ENCODE data around the gene COL18A1. TPM values are rescaled to one million over a fixed set of nuclear protein-coding genes. Genes with fewer than 3 reads are reported as not detected.

The COL18A1 gene
- total and polyA plus RNA-seq, 2 donors (not counting 1 experiment from before 2014, with no cell fraction given): 15.6 to 24.7 TPM

DNA sequence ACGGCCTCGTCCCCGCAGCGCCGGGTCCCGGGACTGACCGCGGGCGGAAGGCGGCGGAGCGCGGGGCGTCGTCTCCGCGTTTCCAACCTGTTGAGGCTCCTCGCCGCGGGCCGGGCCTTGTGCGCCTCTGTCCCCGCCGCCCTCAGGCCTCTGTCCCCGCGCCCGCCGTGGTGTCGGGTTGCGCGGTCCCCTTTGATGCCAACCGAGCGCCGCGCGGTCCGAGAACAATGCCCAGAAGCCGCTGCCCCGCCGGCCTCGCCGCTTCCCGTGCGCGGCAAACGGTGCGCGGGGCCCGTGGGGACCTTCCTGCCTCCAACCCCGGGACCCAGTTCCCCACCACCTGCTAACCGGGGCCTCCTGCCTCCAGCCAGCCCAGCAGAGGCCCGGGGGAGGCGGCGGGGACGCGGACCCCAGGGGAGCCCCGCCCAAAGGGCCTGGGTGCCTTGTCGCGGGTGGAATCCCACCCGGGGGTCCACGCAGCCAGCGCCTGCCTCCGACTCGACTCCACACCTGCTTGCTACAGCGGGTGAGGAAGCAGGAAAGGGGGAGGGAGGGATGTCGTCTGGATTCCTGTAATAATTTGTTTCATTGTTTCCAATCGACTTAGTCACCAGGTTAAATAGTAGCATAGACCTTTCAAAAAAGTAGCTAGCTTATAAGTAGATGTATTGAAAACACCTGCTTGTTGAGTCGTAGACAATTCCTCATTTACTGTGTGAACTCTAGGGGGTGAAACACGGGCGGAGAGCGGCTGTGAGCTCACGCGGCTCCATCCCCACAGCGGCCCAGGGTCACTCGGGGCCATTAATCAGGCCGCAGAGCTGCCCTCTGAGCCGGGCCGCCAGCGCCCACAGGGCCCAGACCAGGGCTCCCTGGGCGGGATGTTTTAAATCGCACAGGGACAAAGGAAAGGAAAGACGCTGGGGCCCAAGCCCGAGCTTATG, 1.1 kb downstream of the COL18A1 start:
- H4K20me1 ChIP-seq (ENCODE audit: control insufficient read depth, insufficient read depth, low read length, poor library complexity, severe bottlenecking): no peaks in the 10 kb centered on the region
- no peak overlapping the region for H3K9ac ChIP-seq (ENCODE audit: low read length)
- TF ChIP-seq, protein P1, sequence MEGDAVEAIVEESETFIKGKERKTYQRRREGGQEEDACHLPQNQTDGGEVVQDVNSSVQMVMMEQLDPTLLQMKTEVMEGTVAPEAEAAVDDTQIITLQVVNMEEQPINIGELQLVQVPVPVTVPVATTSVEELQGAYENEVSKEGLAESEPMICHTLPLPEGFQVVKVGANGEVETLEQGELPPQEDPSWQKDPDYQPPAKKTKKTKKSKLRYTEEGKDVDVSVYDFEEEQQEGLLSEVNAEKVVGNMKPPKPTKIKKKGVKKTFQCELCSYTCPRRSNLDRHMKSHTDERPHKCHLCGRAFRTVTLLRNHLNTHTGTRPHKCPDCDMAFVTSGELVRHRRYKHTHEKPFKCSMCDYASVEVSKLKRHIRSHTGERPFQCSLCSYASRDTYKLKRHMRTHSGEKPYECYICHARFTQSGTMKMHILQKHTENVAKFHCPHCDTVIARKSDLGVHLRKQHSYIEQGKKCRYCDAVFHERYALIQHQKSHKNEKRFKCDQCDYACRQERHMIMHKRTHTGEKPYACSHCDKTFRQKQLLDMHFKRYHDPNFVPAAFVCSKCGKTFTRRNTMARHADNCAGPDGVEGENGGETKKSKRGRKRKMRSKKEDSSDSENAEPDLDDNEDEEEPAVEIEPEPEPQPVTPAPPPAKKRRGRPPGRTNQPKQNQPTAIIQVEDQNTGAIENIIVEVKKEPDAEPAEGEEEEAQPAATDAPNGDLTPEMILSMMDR (IDR thresholded peaks at IDR 0.05): no peak
- TF ChIP-seq EZH2 (IDR thresholded peaks at IDR 0.05; ENCODE audit: borderline replicate concordance, insufficient read depth, low read depth, low read length, poor library complexity, severe bottlenecking): peak; percentile 6
- ChIA-PET CTCF (interaction anchor here (1.0 kb wide), 1 partner anchor 456 kb away, joined by 3 read pairs; no protein-coding TSS in a partner anchor), POLR2A (no interaction called here)
- peaks cover 3% of the 10 kb centered on the region for H3K9me3 Mint-ChIP-seq (ENCODE audit: insufficient read depth)
- H3K27me3 ChIP-seq (replicated peaks in 1 of 4; ENCODE audit: control extremely low read depth in 1 of 4, control insufficient read depth in 3 of 4, insufficient read depth in 4 of 4, low read length in 3 of 4): peaks cover 0 to 60% (median 32%) of the 10 kb centered on the region in 4 experiments
- peaks cover 57% of the 10 kb centered on the region for H3K27me3 Mint-ChIP-seq
- H3K27ac Mint-ChIP-seq: no peak overlapping the region
- intact Hi-C loops (cut with micrococcal nuclease): no loop called here
- peak overlapping the region; percentile 78 for H3K4me2 ChIP-seq (replicated peaks; ENCODE audit: low read depth, low read length, poor library complexity, severe bottlenecking)
- peaks cover 12 to 18% of the 10 kb centered on the region in 2 donors for H3K4me1 ChIP-seq (ENCODE audit: control insufficient read depth in 2 of 2, insufficient read depth in 2 of 2, low read length in 2 of 2)
- H3K4me3 Mint-ChIP-seq: peak overlapping the region; percentile 67
- peaks cover 0 to 28% (median 5%) of the 10 kb centered on the region in 3 donors for H3K9me3 ChIP-seq (ENCODE audit: control extremely low read depth in 1 of 3, control insufficient read depth in 2 of 3, insufficient read depth in 1 of 3, low read length in 2 of 3)
- DNase-seq: no peak
- 12% methylated on average over 74 of the region's 83 CpGs for WGBS (ENCODE audit: insufficient coverage)
- peak overlapping the region in 1 of 5 experiments; percentile 19 for H3K4me3 ChIP-seq (ENCODE audit: control extremely low read depth in 1 of 5, extremely low read depth in 1 of 5, insufficient read depth in 1 of 5, low read depth in 2 of 5, low read length in 4 of 5)
- H3K27ac ChIP-seq (ENCODE audit: low read length in 2 of 2): no peak overlapping the region
- peaks cover 16% of the 10 kb centered on the region for H3K4me1 Mint-ChIP-seq
- H3K79me2 ChIP-seq (ENCODE audit: control insufficient read depth, insufficient read depth, low read length): no peaks in the 10 kb centered on the region
- ATAC-seq (ENCODE audit: low read depth): no peak
- H2AFZ ChIP-seq (ENCODE audit: insufficient read depth, low read depth, low read length, poor library complexity, severe bottlenecking): peak overlapping the region; percentile 16
- H3K36me3 ChIP-seq (replicated peaks in 1 of 2; ENCODE audit: control extremely low read depth in 1 of 2, control insufficient read depth in 1 of 2, extremely low read depth in 1 of 2, insufficient read depth in 2 of 2, low read length in 1 of 2): no peaks in the 10 kb centered on the region
